ENCODE measurements around the gene ZNF396. TPM values are rescaled to one million over a fixed set of nuclear protein-coding genes. Genes with fewer than 3 reads are reported as not detected.
A peak's percentile ranks its signal among the peaks of the same experiment; 100 is the strongest.

Gene ZNF396
- total and polyA plus RNA-seq, 4 donors = 2.4 to 6.7 (median 4.5) TPM

GRCh38 chr18:35389095-35389618 lies 12.0 kb upstream of the ZNF396 start:
- Histone ChIP-seq H3K9me3 (ENCODE audit: control insufficient read depth in 4 of 4, insufficient read depth in 3 of 4, low read length in 3 of 4) (no peaks in the 10 kb centered on the region), H3K27me3 (ENCODE audit: control insufficient read depth in 3 of 3, insufficient read depth in 3 of 3, low read length in 2 of 3) (peaks cover 0 to 12% (median 0%) of the 10 kb centered on the region in 3 donors), H3K4me1 (ENCODE audit: control insufficient read depth in 5 of 5, insufficient read depth in 5 of 5, low read length in 5 of 5) (no peaks in the 10 kb centered on the region), H3K36me3 (ENCODE audit: control insufficient read depth in 4 of 4, insufficient read depth in 4 of 4, low read length in 4 of 4) (no peaks in the 10 kb centered on the region), H3K9ac (ENCODE audit: insufficient read depth in 1 of 2, low read length in 2 of 2) (no peak overlapping the region), H3K4me3 (no peak overlapping the region), H3K27ac (ENCODE audit: low read depth in 1 of 2, low read length in 1 of 2) (no peak overlapping the region)
- TF ChIP-seq, protein P1, sequence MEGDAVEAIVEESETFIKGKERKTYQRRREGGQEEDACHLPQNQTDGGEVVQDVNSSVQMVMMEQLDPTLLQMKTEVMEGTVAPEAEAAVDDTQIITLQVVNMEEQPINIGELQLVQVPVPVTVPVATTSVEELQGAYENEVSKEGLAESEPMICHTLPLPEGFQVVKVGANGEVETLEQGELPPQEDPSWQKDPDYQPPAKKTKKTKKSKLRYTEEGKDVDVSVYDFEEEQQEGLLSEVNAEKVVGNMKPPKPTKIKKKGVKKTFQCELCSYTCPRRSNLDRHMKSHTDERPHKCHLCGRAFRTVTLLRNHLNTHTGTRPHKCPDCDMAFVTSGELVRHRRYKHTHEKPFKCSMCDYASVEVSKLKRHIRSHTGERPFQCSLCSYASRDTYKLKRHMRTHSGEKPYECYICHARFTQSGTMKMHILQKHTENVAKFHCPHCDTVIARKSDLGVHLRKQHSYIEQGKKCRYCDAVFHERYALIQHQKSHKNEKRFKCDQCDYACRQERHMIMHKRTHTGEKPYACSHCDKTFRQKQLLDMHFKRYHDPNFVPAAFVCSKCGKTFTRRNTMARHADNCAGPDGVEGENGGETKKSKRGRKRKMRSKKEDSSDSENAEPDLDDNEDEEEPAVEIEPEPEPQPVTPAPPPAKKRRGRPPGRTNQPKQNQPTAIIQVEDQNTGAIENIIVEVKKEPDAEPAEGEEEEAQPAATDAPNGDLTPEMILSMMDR (IDR thresholded peaks at IDR 0.05; ENCODE audit: control extremely low read depth, extremely low read depth) = no peak
- WGBS, 2 donors = 39 to 61% methylated on average over 5 of the region's 5 CpGs
- peak in 1 of 3 donors; percentile 22 for DNase-seq
- ATAC-seq (ENCODE audit: insufficient read depth, low FRiP score) = no peak

- no peak overlapping the region for H3K4me3 ChIP-seq
- WGBS, 2 donors = 55 to 56% methylated on average over 3 of the region's 3 CpGs
- TF ChIP-seq, protein P1 (IDR thresholded peaks at IDR 0.05; ENCODE audit: control extremely low read depth, extremely low read depth) = no peak
- ATAC-seq (ENCODE audit: insufficient read depth, low FRiP score) (no peak), DNase-seq (no peak)
- H3K9me3 ChIP-seq (ENCODE audit: control insufficient read depth in 4 of 4, insufficient read depth in 3 of 4, low read length in 3 of 4) = no peaks in the 10 kb centered on the region
- H3K9ac ChIP-seq (ENCODE audit: insufficient read depth in 1 of 2, low read length in 2 of 2) = no peak overlapping the region
- H3K36me3 ChIP-seq (ENCODE audit: control insufficient read depth in 4 of 4, insufficient read depth in 4 of 4, low read length in 4 of 4) = no peaks in the 10 kb centered on the region
- H3K27ac ChIP-seq (ENCODE audit: low read depth in 1 of 2, low read length in 1 of 2) = no peak overlapping the region
- H3K4me1 ChIP-seq (ENCODE audit: control insufficient read depth in 5 of 5, insufficient read depth in 5 of 5, low read length in 5 of 5) = no peaks in the 10 kb centered on the region
- peaks cover 0 to 12% (median 0%) of the 10 kb centered on the region in 3 donors for H3K27me3 ChIP-seq (ENCODE audit: control insufficient read depth in 3 of 3, insufficient read depth in 3 of 3, low read length in 2 of 3)
Measured at GRCh38 chr18:35387152-35387571, 10.0 kb upstream of the ZNF396 start.

DNA sequence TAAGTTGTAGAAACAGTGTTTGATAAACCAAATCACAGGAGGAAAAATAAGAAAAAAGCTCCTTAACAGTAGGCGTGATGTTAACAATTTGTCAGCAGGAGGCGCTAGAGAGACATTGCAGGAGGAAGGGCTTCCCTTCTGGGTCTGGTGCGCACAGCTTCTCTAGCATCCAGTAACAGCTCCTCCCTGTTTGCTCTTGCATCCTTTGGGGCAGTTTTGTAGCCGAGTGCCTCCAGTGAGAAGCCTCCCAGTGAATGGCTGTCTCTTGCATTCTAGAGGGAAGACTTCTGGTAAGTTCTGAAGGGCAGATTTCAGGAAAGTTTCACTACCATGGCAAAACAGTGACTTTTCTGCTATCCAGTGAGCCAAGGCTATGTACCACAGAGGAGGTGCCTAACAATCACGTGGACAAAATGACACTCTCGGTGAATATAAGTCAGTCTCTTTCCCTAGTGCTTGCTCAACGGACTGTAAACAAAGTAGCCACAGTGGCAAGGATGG lies 9.5 kb upstream of the ZNF396 start:
- TF ChIP-seq, protein P1 (IDR thresholded peaks at IDR 0.05; ENCODE audit: control extremely low read depth, extremely low read depth) = peak; percentile 65
- Histone ChIP-seq H3K27ac (ENCODE audit: low read depth in 1 of 2, low read length in 1 of 2) (no peak overlapping the region), H3K4me1 (ENCODE audit: control insufficient read depth in 5 of 5, insufficient read depth in 5 of 5, low read length in 5 of 5) (no peaks in the 10 kb centered on the region), H3K9me3 (ENCODE audit: control insufficient read depth in 4 of 4, insufficient read depth in 3 of 4, low read length in 3 of 4) (no peaks in the 10 kb centered on the region), H3K4me3 (no peak overlapping the region), H3K27me3 (ENCODE audit: control insufficient read depth in 3 of 3, insufficient read depth in 3 of 3, low read length in 2 of 3) (peaks cover 0 to 12% (median 0%) of the 10 kb centered on the region in 3 donors), H3K36me3 (ENCODE audit: control insufficient read depth in 4 of 4, insufficient read depth in 4 of 4, low read length in 4 of 4) (no peaks in the 10 kb centered on the region), H3K9ac (ENCODE audit: insufficient read depth in 1 of 2, low read length in 2 of 2) (no peak overlapping the region)
- 15 to 25% methylated on average over 7 of the region's 7 CpGs for WGBS, 2 donors
- peak; percentile 78 for ATAC-seq (ENCODE audit: insufficient read depth, low FRiP score)
- DNase-seq = peak; percentile 65 to 86 (median 80)

GRCh38 chr18:35383136-35383535 lies 6.0 kb upstream of the ZNF396 start:
- 87 to 93% methylated on average over 2 of the region's 2 CpGs for WGBS, 2 donors
- TF ChIP-seq, protein P1 (IDR thresholded peaks at IDR 0.05; ENCODE audit: control extremely low read depth, extremely low read depth) = no peak
- no peak for DNase-seq
- ATAC-seq (ENCODE audit: insufficient read depth, low FRiP score) = no peak
- no peak overlapping the region for H3K9ac ChIP-seq (ENCODE audit: insufficient read depth in 1 of 2, low read length in 2 of 2)
- H3K27me3 ChIP-seq (ENCODE audit: control insufficient read depth in 3 of 3, insufficient read depth in 3 of 3, low read length in 2 of 3) = peaks cover 0 to 7% (median 4%) of the 10 kb centered on the region in 3 donors
- H3K36me3 ChIP-seq (ENCODE audit: control insufficient read depth in 4 of 4, insufficient read depth in 4 of 4, low read length in 4 of 4) = no peaks in the 10 kb centered on the region
- no peak overlapping the region for H3K27ac ChIP-seq (ENCODE audit: low read depth in 1 of 2, low read length in 1 of 2)
- H3K4me1 ChIP-seq (ENCODE audit: control insufficient read depth in 5 of 5, insufficient read depth in 5 of 5, low read length in 5 of 5) = no peaks in the 10 kb centered on the region
- no peak overlapping the region for H3K4me3 ChIP-seq
- no peaks in the 10 kb centered on the region for H3K9me3 ChIP-seq (ENCODE audit: control insufficient read depth in 4 of 4, insufficient read depth in 3 of 4, low read length in 3 of 4)

Data from lung (tissue), 12 donors.